Mesenchymal stem cell (in vitro differentiated cells and primary cell): ENCODE data around the gene DIPK1B.
"Not testable (repeated sequence)": the region's sequence is repeated elsewhere in the genome, so short reads cannot be mapped to it uniquely, and the experiment has no call there.

ENCODE experiments used
- DNase-seq: peaks from one replicate; pipeline ENCODE4 v3.0.0-alpha.2; 2013
- H2AFZ ChIP-seq: one replicate; pipeline ENCODE4 v1.6.1; 2013; ENCODE audit warnings: low read depth, mild to moderate bottlenecking, control low read depth, inconsistent platforms, low read length, moderate library complexity
- H2AK5ac ChIP-seq: 2 replicates; pipeline ENCODE4 v1.6.1; 2013; ENCODE audit warnings: low read length, moderate library complexity, mild to moderate bottlenecking, inconsistent platforms; ENCODE audit not compliant: severe bottlenecking
- H2BK120ac ChIP-seq: one replicate; pipeline ENCODE4 v1.6.1; 2013; ENCODE audit warnings: low read depth, mild to moderate bottlenecking, inconsistent platforms, low read length, moderate library complexity
- H2BK12ac ChIP-seq, 2 experiments: one replicate each; pipeline ENCODE4 v1.6.1; 2013; ENCODE audit warnings: inconsistent platforms in 2 of 2, low read length in 2 of 2, mild to moderate bottlenecking in 2 of 2, moderate library complexity in 2 of 2, control low read depth in 1 of 2
- H2BK15ac ChIP-seq: one replicate; pipeline ENCODE4 v1.6.1; 2013; ENCODE audit warnings: mild to moderate bottlenecking, low read depth, inconsistent platforms; ENCODE audit not compliant: poor library complexity, severe bottlenecking
- H2BK5ac ChIP-seq: 2 replicates; pipeline ENCODE4 v1.6.1; 2013; ENCODE audit warnings: low read depth, mild to moderate bottlenecking, low read length, control low read depth, inconsistent platforms; ENCODE audit not compliant: poor library complexity, severe bottlenecking
- H3K14ac ChIP-seq, 2 experiments: one replicate each; pipeline ENCODE4 v1.6.1; 2013; ENCODE audit warnings: inconsistent platforms in 2 of 2, low read length in 2 of 2, control low read depth in 1 of 2, mild to moderate bottlenecking in 1 of 2, moderate library complexity in 1 of 2
- H3K18ac ChIP-seq, 2 experiments: one replicate each; pipeline ENCODE4 v1.6.1; 2013; ENCODE audit warnings: inconsistent platforms in 2 of 2, low read length in 2 of 2, control low read depth in 1 of 2, low read depth in 1 of 2, mild to moderate bottlenecking in 1 of 2
- H3K23ac ChIP-seq, 2 experiments: one replicate each; pipeline ENCODE4 v1.6.1; 2013; ENCODE audit warnings: inconsistent platforms in 2 of 2, low read length in 2 of 2, mild to moderate bottlenecking in 2 of 2, moderate library complexity in 2 of 2, control low read depth in 1 of 2
- H3K27ac ChIP-seq: 2 replicates; pipeline ENCODE4 v1.5.1; 2013; ENCODE audit warnings: mild to moderate bottlenecking, moderate library complexity, low read length, control low read depth, inconsistent platforms; ENCODE audit not compliant: poor library complexity, severe bottlenecking
- H3K27me3 ChIP-seq, 2 experiments: 2 replicates each; pipeline versions ENCODE4 v1.6.1 to v1.7.0; 2013; ENCODE audit warnings: low read length in 2 of 2, mild to moderate bottlenecking in 2 of 2, moderate library complexity in 2 of 2, control low read depth in 1 of 2, inconsistent platforms in 1 of 2; ENCODE audit not compliant: control insufficient read depth in 1 of 2, insufficient read depth in 1 of 2
- H3K36me3 ChIP-seq, 2 experiments: 2 replicates each; pipeline versions ENCODE4 v1.6.1 to v1.7.0; 2013; ENCODE audit warnings: low read length in 2 of 2, control low read depth in 1 of 2, inconsistent platforms in 1 of 2, low read depth in 1 of 2, mild to moderate bottlenecking in 1 of 2; ENCODE audit not compliant: insufficient read depth in 2 of 2, control insufficient read depth in 1 of 2
- H3K4ac ChIP-seq, 2 experiments: one replicate each; pipeline ENCODE4 v1.6.1; 2013; ENCODE audit warnings: inconsistent platforms in 2 of 2, low read length in 2 of 2, mild to moderate bottlenecking in 2 of 2, moderate library complexity in 2 of 2, control low read depth in 1 of 2, low read depth in 1 of 2
- H3K4me1 ChIP-seq: 2 replicates; pipeline ENCODE4 v1.6.1; 2013; ENCODE audit warnings: low read depth, low read length, control low read depth; ENCODE audit not compliant: control insufficient read depth, insufficient read depth
- H3K4me2 ChIP-seq: 2 replicates; pipeline ENCODE4 v1.6.1; 2013; ENCODE audit warnings: low read length, mild to moderate bottlenecking, inconsistent platforms; ENCODE audit not compliant: poor library complexity, severe bottlenecking
- H3K4me3 ChIP-seq, 2 experiments: 2 replicates each; pipeline versions ENCODE4 v1.5.1 to v1.7.0; 2013; ENCODE audit warnings: low read length in 2 of 2, mild to moderate bottlenecking in 2 of 2, control low read depth in 1 of 2, low read depth in 1 of 2; ENCODE audit not compliant: insufficient read depth in 1 of 2
- H3K79me1 ChIP-seq: replicated peaks from 2 replicates; pipeline ENCODE4 v1.6.1; 2013; ENCODE audit warnings: mild to moderate bottlenecking, control low read depth, low read length, inconsistent platforms; ENCODE audit not compliant: poor library complexity, severe bottlenecking
- H3K9ac ChIP-seq: 2 replicates; pipeline ENCODE4 v1.7.0; 2013; ENCODE audit warnings: mild to moderate bottlenecking, low read length, moderate library complexity
- H3K9me3 ChIP-seq: 2 replicates; pipeline ENCODE4 v1.7.0; 2013; ENCODE audit warnings: mild to moderate bottlenecking, low read length; ENCODE audit not compliant: control insufficient read depth
- H4K8ac ChIP-seq: one replicate; pipeline ENCODE4 v1.6.1; 2013; ENCODE audit warnings: inconsistent platforms, mild to moderate bottlenecking, low read length, moderate library complexity
- H4K91ac ChIP-seq: one replicate; pipeline ENCODE4 v1.6.1; 2013; ENCODE audit warnings: mild to moderate bottlenecking, low read length, inconsistent platforms
- WGBS: methylation state at CpG from one replicate; pipeline ENCODE4 v1.1.7; 2013; ENCODE audit warnings: mixed read lengths; 5-methylcytosine and 5-hydroxymethylcytosine counted together

Gene DIPK1B

GRCh38 chr9:136703276-136703860 lies 9.0 kb upstream of the DIPK1B start:
- Histone ChIP-seq H3K4me2 (no peak overlapping the region), H2AFZ (no peak overlapping the region), H2AK5ac (no peak overlapping the region), H2BK12ac (no peak overlapping the region), H3K14ac (no peak overlapping the region), H4K91ac (no peak overlapping the region), H3K79me1 (no peaks in the 10 kb centered on the region), H4K8ac (no peak overlapping the region), H2BK120ac (no peak overlapping the region), H3K4me3 (no peak overlapping the region), H3K27ac (no peak overlapping the region), H3K9me3 (no peaks in the 10 kb centered on the region), H3K23ac (no peak overlapping the region), H3K27me3 (peaks cover 14 to 59% of the 10 kb centered on the region in 2 experiments), H3K36me3 (no peaks in the 10 kb centered on the region), H3K4me1 (no peaks in the 10 kb centered on the region), H3K9ac (no peak overlapping the region), H2BK5ac (no peak overlapping the region), H3K18ac (no peak overlapping the region), H2BK15ac (no peak overlapping the region), H3K4ac (no peak overlapping the region)
- no peak for DNase-seq
- WGBS, result 87% methylated on average over 12 of the region's 12 CpGs

DNA sequence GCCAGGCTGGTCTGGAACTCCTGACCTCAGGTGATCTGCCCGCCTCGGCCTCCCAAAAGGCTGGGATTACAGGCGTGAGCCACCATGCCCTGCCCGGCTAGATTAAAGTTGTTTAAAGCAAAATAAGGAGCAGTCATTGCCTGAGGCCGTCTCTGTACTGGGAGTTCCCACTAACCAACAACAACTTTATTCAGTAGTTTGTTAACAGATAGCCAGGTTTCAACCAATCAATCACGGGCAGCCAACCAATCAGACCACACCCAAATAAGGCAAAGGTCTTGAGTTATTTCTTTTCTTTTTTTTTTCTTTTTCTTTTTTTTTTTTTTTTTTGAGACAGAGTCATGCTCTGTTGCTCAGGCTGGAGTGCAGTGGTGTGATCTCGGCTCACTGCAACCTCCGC lies 7.6 kb upstream of the DIPK1B start:
- 94% methylated on average over 7 of the region's 8 CpGs for WGBS
- H3K27ac ChIP-seq, result not testable (repeated sequence)

GRCh38 chr9:136705564-136705963 lies 6.8 kb upstream of the DIPK1B start:
- Histone ChIP-seq H4K8ac (no peak overlapping the region), H2AK5ac (no peak overlapping the region), H2BK120ac (no peak overlapping the region)

More for the DNA sequence above, 7.6 kb upstream of the DIPK1B start:
- peaks cover 14 to 60% of the 10 kb centered on the region in 2 experiments for H3K27me3 ChIP-seq
- H2BK5ac ChIP-seq, H3K4me2 ChIP-seq, H3K79me1 ChIP-seq, H2BK120ac ChIP-seq, H2BK12ac ChIP-seq, H3K4me1 ChIP-seq, DNase-seq, H2AFZ ChIP-seq, H2AK5ac ChIP-seq, H3K18ac ChIP-seq, H3K4ac ChIP-seq, H3K36me3 ChIP-seq, H3K4me3 ChIP-seq, H3K9ac ChIP-seq, H4K91ac ChIP-seq, H3K23ac ChIP-seq, H3K9me3 ChIP-seq, H3K14ac ChIP-seq, H2BK15ac ChIP-seq, H4K8ac ChIP-seq: not testable (repeated sequence)

GRCh38 chr9:136707011-136707410 lies 5.4 kb upstream of the DIPK1B start:
- Histone ChIP-seq H2BK5ac (no peak overlapping the region), H4K8ac (no peak overlapping the region), H3K27me3 (peaks cover 5 to 51% of the 10 kb centered on the region in 2 experiments), H3K23ac (no peak overlapping the region), H3K14ac (no peak overlapping the region), H2AK5ac (no peak overlapping the region), H3K36me3 (no peaks in the 10 kb centered on the region), H3K4me2 (no peak overlapping the region), H2BK15ac (no peak overlapping the region), H3K18ac (no peak overlapping the region), H2BK12ac (no peak overlapping the region), H3K4me3 (no peak overlapping the region), H3K9me3 (no peaks in the 10 kb centered on the region), H3K27ac (no peak overlapping the region), H2AFZ (no peak overlapping the region), H3K4me1 (peaks cover 8% of the 10 kb centered on the region), H3K79me1 (no peaks in the 10 kb centered on the region), H3K9ac (no peak overlapping the region), H3K4ac (no peak overlapping the region), H2BK120ac (no peak overlapping the region), H4K91ac (no peak overlapping the region)
- WGBS, result 94% methylated on average over 6 of the region's 7 CpGs
- no peak for DNase-seq

More at GRCh38 chr9:136705564-136705963, 6.8 kb upstream of the DIPK1B start:
- Histone ChIP-seq H3K27ac (no peak overlapping the region), H3K18ac (no peak overlapping the region), H2BK12ac (no peak overlapping the region), H3K4me1 (peaks cover under 1% of the 10 kb centered on the region), H3K9ac (no peak overlapping the region), H2AFZ (no peak overlapping the region), H3K23ac (no peak overlapping the region), H3K4me2 (no peak overlapping the region), H2BK15ac (no peak overlapping the region), H2BK5ac (no peak overlapping the region), H3K14ac (no peak overlapping the region), H3K36me3 (no peaks in the 10 kb centered on the region), H3K4ac (no peak overlapping the region), H3K9me3 (no peaks in the 10 kb centered on the region), H3K79me1 (no peaks in the 10 kb centered on the region), H4K91ac (no peak overlapping the region), H3K27me3 (peaks cover 14 to 59% of the 10 kb centered on the region in 2 experiments), H3K4me3 (no peak overlapping the region)
- no peak for DNase-seq
- WGBS, result 86% methylated on average over 4 of the region's 7 CpGs
